Activated CD8-positive, alpha-beta memory T cell treated with anti-CD3 and anti-CD28 coated beads for 48 hours (primary cell): ENCODE measurements around the gene SIGLEC6.

Source experiments
- DNase-seq, 3 experiments: peaks; one replicate each; pipeline ENCODE4 v3.0.0-alpha.2; 2020; ENCODE audit warnings: low read depth in 2 of 3, low spot score in 2 of 3

The SIGLEC6 gene

GRCh38 chr19:51531349-51532315, at the start of gene SIGLEC6:
Gene SIGLEC6, minus strand, starts transcription at chr19:51531670. Its CDS starts 22 bp downstream, at chr19:51531648.
- no peak for DNase-seq

DNA sequence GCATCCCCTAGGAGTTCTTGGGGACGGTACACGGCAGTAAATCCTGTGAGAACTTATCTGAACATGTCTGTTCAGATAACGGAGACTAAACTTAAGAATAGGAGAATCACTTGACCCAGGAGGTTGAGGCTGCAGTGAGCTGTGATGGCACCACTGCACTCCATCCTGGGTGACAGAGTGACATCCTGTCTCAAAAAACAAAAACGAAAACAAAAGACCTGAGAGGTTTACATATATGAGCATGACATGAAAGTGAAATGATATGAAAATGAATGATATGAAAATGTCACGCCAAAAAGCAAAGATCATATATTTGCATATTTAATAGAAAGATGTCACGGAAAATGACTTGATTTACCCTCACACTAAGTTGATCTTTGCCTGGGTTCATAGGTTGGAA, 45.4 kb upstream of the SIGLEC6 start:
- DNase-seq, result no peak

DNA sequence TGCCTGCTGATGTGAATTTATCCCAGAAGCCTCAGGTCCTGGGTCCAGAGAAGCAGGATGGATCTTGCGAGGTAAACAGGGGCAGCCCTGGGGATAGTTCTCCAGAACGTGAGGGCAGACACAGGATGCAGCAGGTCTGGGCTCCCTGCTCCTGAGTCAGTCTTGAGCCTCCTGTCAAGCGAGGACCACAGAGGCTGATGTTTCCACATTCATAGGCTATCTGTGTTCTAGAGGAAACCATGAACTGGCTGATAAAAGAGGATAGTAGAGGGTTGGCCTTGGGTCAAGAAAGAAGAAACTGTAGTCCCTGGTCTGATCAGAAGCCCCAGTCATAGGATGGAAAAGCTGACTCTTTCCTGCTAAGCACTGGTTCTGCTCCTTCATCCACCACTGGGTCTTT, 41.9 kb upstream of the SIGLEC6 start:
- DNase-seq, result no peak

- no peak for DNase-seq
Measured at GRCh38 chr19:51572908-51573307, 41.4 kb upstream of the SIGLEC6 start.

- no peak for DNase-seq
Measured at GRCh38 chr19:51572410-51572809, 40.9 kb upstream of the SIGLEC6 start.

- no peak for DNase-seq
Measured at GRCh38 chr19:51571599-51571998, 40.1 kb upstream of the SIGLEC6 start.

DNA sequence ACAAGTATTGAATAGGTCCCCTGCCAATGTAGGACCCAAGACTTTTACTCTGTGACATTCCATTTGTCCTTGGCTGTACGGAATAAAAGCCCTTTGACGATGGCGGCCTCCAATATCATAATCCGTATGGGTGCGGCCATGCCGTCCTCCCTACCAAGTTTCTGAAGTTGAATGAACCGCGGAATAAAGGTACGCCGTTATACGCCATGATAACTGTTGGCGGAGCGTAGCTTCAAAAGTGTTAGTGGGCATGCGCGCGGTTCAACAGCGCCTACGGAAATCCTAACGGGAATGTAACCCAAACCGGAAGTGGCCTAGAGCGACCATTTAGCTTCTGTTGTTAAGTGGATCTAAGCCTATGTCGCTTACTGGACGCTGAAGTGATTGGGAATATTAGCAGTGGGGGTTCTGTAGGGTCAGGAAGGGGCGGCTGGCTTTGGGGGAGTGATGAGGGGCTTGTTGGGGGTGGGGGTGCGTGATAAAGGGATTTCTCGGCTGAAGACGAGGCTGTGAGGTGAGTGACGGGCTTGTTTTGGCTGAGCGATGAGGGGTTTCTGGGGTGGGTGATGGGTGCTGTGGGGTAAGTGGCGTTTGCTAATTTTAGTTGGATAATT, 39.6 kb upstream of the SIGLEC6 start, which contains the start of gene ZNF175:
Gene ZNF175 (plus strand): TSS at position 322 of the 614 bp plus-strand sequence. CDS start 2,047 bp downstream, outside the sequence.
- peak; percentile 65 to 66 (median 66) for DNase-seq

DNA sequence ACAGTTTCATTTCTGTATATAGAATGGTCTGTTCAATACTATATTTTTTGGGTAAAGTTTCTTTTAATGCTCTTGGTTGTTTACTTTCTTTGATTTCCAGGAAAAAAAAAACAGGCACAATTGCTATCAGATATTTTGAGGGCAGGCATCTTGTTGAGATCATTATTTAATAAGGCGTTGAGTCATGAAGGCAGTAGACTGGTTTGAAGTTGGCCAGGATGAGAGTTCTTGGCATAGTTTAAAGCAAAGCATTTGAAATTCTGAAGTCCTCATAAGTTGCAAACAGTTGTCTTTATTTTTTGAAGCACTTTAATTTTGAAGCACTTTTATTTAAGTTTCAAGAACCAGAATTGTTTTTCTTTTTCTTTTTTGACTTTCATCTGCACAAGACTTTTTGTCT, 37.0 kb upstream of the SIGLEC6 start:
- DNase-seq, result no peak

- DNase-seq, result no peak
Measured at GRCh38 chr19:51567583-51567982, 36.1 kb upstream of the SIGLEC6 start.

DNA sequence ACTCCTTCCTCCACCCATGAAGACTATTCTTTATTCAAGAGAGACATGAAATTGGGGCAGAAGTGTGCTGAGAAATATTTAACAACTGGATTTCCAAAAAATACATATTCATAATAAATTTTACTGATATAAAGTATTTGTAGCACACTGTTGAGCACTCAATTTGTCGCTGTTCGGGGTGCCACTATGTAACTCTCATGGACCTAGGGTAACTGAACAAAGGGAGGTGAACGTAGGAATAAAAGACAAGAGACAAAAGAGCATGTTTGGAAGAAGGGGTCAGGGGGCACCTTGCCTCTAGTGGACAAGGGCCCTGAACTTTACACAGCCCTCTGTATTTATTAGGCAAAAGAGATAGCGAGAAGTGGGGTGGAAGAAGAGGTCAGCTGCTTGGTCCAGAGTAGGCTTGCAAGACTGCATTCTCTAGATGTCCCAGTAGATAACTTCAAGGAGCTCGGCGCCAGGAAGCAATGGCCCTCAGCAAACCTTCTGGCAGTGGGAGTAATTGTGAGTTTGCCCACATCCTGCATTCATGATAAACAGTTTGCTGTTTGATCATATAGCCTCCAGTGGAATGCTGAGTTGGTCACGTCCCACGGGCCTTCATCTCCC, 35.1 kb upstream of the SIGLEC6 start:
- no peak for DNase-seq

DNA sequence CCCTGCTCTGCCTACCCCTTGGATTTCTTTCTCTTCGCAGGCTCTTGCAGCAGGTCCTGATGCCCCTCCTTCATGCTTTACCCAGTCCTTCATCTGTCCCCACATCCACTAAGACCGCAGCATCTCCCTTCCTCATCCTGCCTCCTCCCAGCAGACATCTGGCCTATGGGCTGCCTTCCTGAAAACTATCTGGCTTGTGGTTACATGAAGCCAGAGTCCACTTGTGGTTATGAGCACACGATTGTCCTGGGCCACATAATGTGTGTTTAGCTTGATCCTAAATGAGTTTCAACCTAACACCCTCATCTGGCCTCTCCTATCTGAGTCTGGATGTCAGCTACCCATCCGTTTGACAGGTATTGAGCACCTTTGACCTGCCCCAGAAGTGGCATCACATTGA, 34.1 kb upstream of the SIGLEC6 start:
- no peak for DNase-seq

DNA sequence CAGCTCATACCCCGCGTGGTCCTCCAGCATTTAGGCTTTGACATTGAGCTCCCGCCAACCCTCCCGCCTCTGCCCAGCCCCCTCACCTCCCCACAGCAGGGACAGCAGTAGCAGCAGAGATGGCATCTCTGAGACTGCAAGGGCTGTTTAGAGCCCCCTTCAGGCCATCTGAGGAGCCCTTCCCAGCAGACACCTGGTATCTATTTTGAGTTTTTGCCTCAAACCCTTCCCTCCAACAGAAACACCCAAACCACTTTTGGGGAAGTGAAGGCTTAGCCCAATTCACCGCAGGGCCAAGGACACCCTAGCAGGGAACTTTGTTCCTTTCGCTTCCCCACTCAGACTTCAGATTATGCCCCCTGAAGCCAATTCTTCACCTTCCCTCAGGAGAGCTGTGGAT, 33.3 kb upstream of the SIGLEC6 start:
- no peak for DNase-seq

DNA sequence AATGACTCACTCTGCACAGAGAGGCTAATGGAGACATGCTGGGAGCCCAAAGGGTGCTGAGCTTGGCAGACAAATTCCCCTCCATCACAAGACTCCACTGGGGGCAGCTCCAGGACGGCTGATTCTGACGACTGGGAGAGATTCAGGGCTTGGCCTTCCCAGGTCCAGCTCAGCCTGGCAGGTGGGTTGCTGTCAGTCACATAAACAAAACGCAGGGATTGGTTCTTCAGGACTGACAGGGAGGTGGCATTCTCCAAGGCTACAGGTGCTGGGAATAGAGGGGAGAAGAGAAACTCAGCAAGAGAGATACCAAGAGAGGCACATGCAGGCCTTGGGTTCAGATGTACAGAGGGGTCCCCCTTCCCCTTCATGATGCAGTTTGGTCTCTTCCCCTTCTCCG, 28.9 kb upstream of the SIGLEC6 start:
- DNase-seq, result no peak

- no peak for DNase-seq
Measured at GRCh38 chr19:51559240-51559639, 27.8 kb upstream of the SIGLEC6 start.

- DNase-seq, result peak in 1 of 3 experiments; percentile 35
Measured at GRCh38 chr19:51552996-51553725, 21.7 kb upstream of the SIGLEC6 start.

GRCh38 chr19:51552608-51552995, 21.1 kb upstream of the SIGLEC6 start:
- no peak for DNase-seq

DNA sequence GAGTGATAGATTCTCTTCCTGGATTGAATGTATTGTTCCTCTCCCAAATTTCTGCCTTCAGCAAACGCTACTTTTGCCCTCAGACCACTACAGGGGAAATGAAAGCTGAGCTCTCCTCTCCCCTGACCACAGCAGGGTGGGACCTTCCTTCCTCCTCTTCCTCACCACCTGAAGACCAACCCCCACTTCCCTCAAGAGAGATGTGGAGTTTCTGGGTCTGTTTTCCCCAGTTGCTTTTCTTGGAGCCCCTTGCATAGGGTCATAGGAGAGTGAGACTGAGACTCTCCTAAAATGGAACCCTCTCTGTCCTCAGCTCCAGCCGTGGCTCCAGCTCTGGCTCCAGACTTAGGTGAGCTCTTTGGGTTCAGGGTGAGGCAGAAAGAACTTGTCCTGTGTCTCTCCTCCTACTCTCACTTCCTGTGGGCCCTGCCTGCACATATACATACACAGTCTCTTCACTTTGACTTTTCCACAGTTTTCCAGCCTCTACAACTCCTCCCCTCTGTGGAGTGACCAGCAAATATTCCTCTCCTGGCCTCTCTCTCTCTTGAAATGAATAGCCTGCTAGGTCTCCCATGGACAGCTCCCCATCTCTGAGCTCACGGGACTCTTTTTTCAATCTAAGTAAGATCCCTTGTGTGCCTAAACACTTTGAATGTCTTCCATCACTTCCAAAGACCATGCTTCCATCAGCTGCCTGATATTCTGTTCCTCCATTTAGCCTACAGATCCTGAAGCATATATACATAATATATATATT, 20.4 kb upstream of the SIGLEC6 start:
- no peak for DNase-seq

DNA sequence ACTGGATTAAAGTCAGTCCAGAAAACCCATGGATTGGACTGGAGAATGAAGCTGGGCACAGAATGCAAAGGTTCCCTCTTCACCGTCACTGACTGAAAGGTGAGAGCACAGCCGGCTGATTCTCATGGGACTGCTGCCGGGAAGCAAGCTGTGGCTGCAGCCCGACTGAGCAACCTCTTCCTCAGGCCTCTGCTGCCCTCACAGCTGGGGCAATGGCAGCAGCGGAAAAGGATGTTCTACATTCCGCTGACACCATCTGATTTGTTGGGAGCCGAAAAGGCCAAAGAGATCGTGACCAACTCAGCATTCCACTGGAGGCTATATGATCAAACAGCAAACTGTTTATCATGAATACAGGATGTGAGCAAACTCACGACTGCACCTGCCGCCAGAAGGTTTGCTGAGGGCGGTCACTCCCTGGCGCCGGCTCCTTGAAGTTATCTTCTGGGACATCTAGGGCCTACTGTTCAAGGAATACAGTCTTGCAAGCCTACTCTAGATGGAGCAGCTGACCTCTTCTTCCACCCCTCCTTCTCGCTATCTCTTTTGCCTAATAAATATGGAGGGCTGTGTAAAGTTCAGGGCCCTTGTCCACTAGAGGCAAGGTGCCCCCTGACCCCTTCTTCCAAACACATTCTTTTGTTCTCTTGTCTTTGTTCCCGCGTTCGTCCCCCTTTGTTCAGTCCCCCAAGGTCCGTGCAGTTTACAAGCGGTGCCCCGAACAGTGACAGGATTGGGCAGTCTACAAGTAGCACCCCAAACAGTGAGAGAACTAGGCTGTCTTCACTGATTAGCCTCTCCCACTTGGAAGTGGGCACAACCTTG, 19.6 kb upstream of the SIGLEC6 start:
- DNase-seq, result no peak

DNA sequence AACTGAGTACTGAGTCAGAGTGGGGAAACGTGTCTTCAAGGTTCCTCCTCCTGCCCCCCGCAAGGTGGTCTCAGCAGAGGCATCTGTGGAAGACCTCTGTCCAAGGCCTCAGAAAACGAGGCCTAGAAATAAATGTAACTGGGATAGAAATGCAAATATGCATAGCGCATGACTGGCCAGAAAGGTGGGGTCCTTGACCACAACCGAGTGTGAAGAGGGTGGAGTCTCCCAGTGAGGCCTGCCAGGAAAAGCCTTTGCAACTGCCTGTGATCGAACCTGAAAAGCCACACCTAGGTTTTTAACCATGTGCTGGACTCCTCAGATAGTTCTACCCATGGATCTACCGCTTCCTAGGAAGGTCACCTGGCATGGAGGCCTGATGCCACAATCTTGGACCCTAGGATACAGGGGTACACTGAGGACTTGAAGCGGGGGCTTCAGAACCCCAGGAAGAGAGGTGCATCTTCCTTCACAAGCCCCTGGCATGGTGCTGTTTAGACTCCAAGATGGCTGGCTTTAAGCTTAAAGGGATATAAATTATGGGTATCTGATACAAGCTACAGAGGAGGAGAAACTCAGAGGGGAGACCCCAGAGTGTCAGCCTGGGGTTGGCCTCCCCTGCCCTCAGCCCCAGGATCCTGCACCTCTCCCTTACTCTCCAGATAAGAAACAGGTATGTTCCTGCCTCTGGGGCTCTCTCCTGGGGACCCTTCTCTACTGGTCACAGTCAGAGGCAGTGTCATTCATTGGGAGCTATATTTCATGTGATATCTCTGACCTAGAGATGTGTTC, 18.3 kb upstream of the SIGLEC6 start:
- DNase-seq, result no peak
